Loucy (cell line): ENCODE measurements around the gene ARHGAP31.

ENCODE experiments used
- EZH2phosphoT487 ChIP-seq: fragments of 200-600 bp; IDR thresholded peaks from 2 replicates; pipeline ENCODE4 v1.6.1; 2018; ENCODE audit warnings: antibody characterized with exemption, mild to moderate bottlenecking, moderate library complexity, borderline replicate concordance
- TF ChIP-seq, protein P1 (sequence below): fragments of 200-600 bp; sonication (generic); conservative IDR thresholded peaks from 2 replicates; pipeline ENCODE4 v1.5.1; 2014; ENCODE audit warnings: mild to moderate bottlenecking, antibody characterized with exemption, low read length

DNA sequence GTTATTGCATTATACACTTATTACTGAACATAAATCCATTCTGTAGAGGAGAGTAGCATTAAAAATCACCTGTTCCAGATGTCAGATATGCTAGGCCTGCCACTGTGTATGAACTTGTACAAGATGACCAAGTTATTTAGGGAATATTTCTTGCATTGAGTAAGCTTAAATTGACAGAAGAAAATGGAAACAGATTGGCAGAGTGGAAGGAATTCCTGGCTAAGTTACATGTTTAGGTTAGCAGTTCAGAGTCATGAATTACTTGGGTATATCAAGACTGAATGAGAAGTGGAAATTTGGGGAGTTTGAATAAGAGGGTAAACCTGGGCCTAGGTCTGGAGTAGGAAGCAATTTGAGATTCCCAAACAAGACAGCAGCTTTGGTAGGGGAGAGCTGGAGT lies 44.6 kb downstream of the ARHGAP31 start:
- TF ChIP-seq, protein P1, sequence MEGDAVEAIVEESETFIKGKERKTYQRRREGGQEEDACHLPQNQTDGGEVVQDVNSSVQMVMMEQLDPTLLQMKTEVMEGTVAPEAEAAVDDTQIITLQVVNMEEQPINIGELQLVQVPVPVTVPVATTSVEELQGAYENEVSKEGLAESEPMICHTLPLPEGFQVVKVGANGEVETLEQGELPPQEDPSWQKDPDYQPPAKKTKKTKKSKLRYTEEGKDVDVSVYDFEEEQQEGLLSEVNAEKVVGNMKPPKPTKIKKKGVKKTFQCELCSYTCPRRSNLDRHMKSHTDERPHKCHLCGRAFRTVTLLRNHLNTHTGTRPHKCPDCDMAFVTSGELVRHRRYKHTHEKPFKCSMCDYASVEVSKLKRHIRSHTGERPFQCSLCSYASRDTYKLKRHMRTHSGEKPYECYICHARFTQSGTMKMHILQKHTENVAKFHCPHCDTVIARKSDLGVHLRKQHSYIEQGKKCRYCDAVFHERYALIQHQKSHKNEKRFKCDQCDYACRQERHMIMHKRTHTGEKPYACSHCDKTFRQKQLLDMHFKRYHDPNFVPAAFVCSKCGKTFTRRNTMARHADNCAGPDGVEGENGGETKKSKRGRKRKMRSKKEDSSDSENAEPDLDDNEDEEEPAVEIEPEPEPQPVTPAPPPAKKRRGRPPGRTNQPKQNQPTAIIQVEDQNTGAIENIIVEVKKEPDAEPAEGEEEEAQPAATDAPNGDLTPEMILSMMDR, result no peak
- no peak for TF ChIP-seq EZH2phosphoT487
